Measurements from ENCODE around the gene CTDSP1. TPM values are rescaled to one million over a fixed set of nuclear protein-coding genes. Genes with fewer than 3 reads are reported as not detected.

CTDSP1 gene
- total RNA-seq, 1 experiment from 2014 or later: 52.3 TPM

DNA sequence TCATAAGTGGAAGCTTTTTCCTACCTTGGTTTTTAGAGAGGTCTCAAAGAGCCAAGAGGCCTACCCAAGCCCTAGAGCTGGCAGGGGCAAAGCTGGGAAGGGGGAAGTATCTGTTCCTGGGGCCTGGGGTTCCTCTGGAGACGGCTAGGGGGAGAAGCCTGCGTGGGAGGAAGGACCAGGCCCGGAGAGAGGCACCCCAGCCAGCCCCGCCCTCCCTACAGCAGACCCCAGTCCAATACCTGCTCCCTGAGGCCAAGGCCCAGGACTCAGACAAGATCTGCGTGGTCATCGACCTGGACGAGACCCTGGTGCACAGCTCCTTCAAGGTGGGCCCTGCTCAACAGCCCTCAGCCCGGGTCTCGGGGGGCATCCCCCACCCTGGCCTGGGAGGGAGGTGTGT, 2.2 kb downstream of the CTDSP1 start:
- H2BK12ac ChIP-seq (ENCODE audit: insufficient read length, low read depth, low read length): no peak overlapping the region
- H3T11ph ChIP-seq (ENCODE audit: low read length): no peak overlapping the region
- H2AFZ ChIP-seq (ENCODE audit: low read length): no peak overlapping the region
- H2BK20ac ChIP-seq (ENCODE audit: low read depth, low read length, poor library complexity, severe bottlenecking): no peak overlapping the region
- H3K4ac ChIP-seq (ENCODE audit: low read depth, low read length): no peak overlapping the region
- no peak overlapping the region for H2AK5ac ChIP-seq (ENCODE audit: insufficient read length, low read length)
- H3K9me3 ChIP-seq (ENCODE audit: control insufficient read depth, low read depth, low read length): no peaks in the 10 kb centered on the region
- WGBS (ENCODE audit: extremely low coverage, insufficient read length, low lambda C conversion rate): no CpG with 5 or more reads among the region's 9 CpGs
- no peaks in the 10 kb centered on the region for H3K79me2 ChIP-seq (ENCODE audit: insufficient read depth, low read length)
- no peak overlapping the region for H2BK5ac ChIP-seq (ENCODE audit: insufficient read length, low read length)
- no peak overlapping the region for H3K14ac ChIP-seq (ENCODE audit: insufficient read depth, low read length)
- no peak overlapping the region for H4K5ac ChIP-seq (ENCODE audit: insufficient read length, low read depth, low read length)
- no peaks in the 10 kb centered on the region for H4K20me1 ChIP-seq (ENCODE audit: control insufficient read depth, insufficient read depth, insufficient read length)
- no peaks in the 10 kb centered on the region; the same call in 1 of the 2 replicates for H3K4me1 ChIP-seq (ENCODE audit: insufficient read depth, low read length)
- H3K56ac ChIP-seq (ENCODE audit: insufficient read length, low read depth, low read length): no peak overlapping the region
- no peak overlapping the region for H4K8ac ChIP-seq (replicated peaks; ENCODE audit: insufficient read length, low read depth, low read length)
- no peaks in the 10 kb centered on the region for H3K79me1 ChIP-seq (ENCODE audit: insufficient read depth, low read depth, low read length, poor library complexity, severe bottlenecking)
- H3K4me2 ChIP-seq (ENCODE audit: insufficient read depth, insufficient read length, low read length): no peak overlapping the region
- no peaks in the 10 kb centered on the region for H3K9me3 Mint-ChIP-seq
- H3K18ac ChIP-seq (ENCODE audit: insufficient read length, low read depth, low read length): no peak overlapping the region
- H3K23ac ChIP-seq (ENCODE audit: insufficient read length, low read depth, low read length): no peak overlapping the region
- no peak for TF ChIP-seq CTCF (conservative IDR thresholded peaks at IDR 0.05)
- H3K36me3 Mint-ChIP-seq (ENCODE audit: insufficient read depth in 1 of 3, low read depth in 3 of 3): peaks cover 4 to 25% (median 22%) of the 10 kb centered on the region in 3 experiments; a peak in 6 of 7 replicates
- H3K27me3 Mint-ChIP-seq (ENCODE audit: low read depth): peaks cover 22% of the 10 kb centered on the region
- H3K4me1 Mint-ChIP-seq: peaks cover 22 to 29% of the 10 kb centered on the region in 2 experiments
- no peak for DNase-seq
- H2BK120ac ChIP-seq (ENCODE audit: low read depth, low read length, poor library complexity, severe bottlenecking): no peak overlapping the region
- H3K23me2 ChIP-seq (ENCODE audit: insufficient read length, low read depth, low read length, poor library complexity, severe bottlenecking): peaks cover 33% of the 10 kb centered on the region
- no peak overlapping the region for H3K27ac ChIP-seq (ENCODE audit: insufficient read length, low read depth, low read length)
- peaks cover 19% of the 10 kb centered on the region for H3K27me3 ChIP-seq (ENCODE audit: insufficient read depth, low read length)
- H3K9ac ChIP-seq (ENCODE audit: extremely low read depth, insufficient read length, low read length): no peak overlapping the region
- H4K91ac ChIP-seq (ENCODE audit: insufficient read length, low read depth, low read length): no peak overlapping the region
- H3K27ac Mint-ChIP-seq: no peak overlapping the region
- H3K4me3 Mint-ChIP-seq: no peak overlapping the region
- no peak overlapping the region for H2BK15ac ChIP-seq (ENCODE audit: low read depth, low read length)

Measured in H9 (cell line).